H9 (cell line): ENCODE measurements around the gene NME4. TPM values are rescaled to one million over a fixed set of nuclear protein-coding genes. Genes with fewer than 3 reads are reported as not detected.

Experiments
- DNase-seq: peaks from one replicate; pipeline ENCODE4 v3.0.0-alpha.2; 2017
- H2AFZ ChIP-seq: one replicate; pipeline ENCODE4 v1.6.1; 2013; ENCODE audit warnings: mild to moderate bottlenecking, low read length, control low read depth, moderate library complexity
- H2AK5ac ChIP-seq: 2 replicates; pipeline ENCODE4 v1.6.1; 2013; ENCODE audit warnings: low read length, control low read depth, mixed read lengths; ENCODE audit not compliant: insufficient read length
- H2BK120ac ChIP-seq: one replicate; pipeline ENCODE4 v1.6.1; 2013; ENCODE audit warnings: low read depth, mild to moderate bottlenecking, low read length, control low read depth, inconsistent platforms; ENCODE audit not compliant: poor library complexity, severe bottlenecking
- H2BK12ac ChIP-seq: 2 replicates; pipeline ENCODE4 v1.6.1; 2013; ENCODE audit warnings: low read length, control low read depth, mixed read lengths, low read depth; ENCODE audit not compliant: insufficient read length
- H2BK15ac ChIP-seq: 2 replicates; pipeline ENCODE4 v1.6.1; 2013; ENCODE audit warnings: low read depth, low read length, control low read depth
- H2BK20ac ChIP-seq: one replicate; pipeline ENCODE4 v1.6.1; 2013; ENCODE audit warnings: low read depth, mild to moderate bottlenecking, low read length, control low read depth, inconsistent platforms; ENCODE audit not compliant: poor library complexity, severe bottlenecking
- H2BK5ac ChIP-seq: 2 replicates; pipeline ENCODE4 v1.6.1; 2013; ENCODE audit warnings: low read length, control low read depth, mixed read lengths; ENCODE audit not compliant: insufficient read length
- H3K14ac ChIP-seq: 2 replicates; pipeline ENCODE4 v1.6.1; 2013; ENCODE audit warnings: low read length, control low read depth; ENCODE audit not compliant: insufficient read depth
- H3K18ac ChIP-seq: 2 replicates; pipeline ENCODE4 v1.6.1; 2013; ENCODE audit warnings: low read depth, mild to moderate bottlenecking, mixed read lengths, low read length, control low read depth; ENCODE audit not compliant: insufficient read length
- H3K23ac ChIP-seq: 2 replicates; pipeline ENCODE4 v1.6.1; 2013; ENCODE audit warnings: low read length, control low read depth, mixed read lengths, low read depth; ENCODE audit not compliant: insufficient read length
- H3K23me2 ChIP-seq: 2 replicates; pipeline ENCODE4 v1.6.1; 2013; ENCODE audit warnings: low read depth, mild to moderate bottlenecking, mixed read lengths, low read length, control low read depth; ENCODE audit not compliant: insufficient read length, poor library complexity, severe bottlenecking
- H3K27ac ChIP-seq: 2 replicates; pipeline ENCODE4 v1.5.1; 2013; ENCODE audit warnings: low read length, control low read depth, mixed read lengths, low read depth; ENCODE audit not compliant: insufficient read length
- H3K27me3 ChIP-seq: 2 replicates; pipeline ENCODE4 v1.6.1; 2013; ENCODE audit warnings: low read length, control low read depth, inconsistent platforms; ENCODE audit not compliant: insufficient read depth
- H3K4ac ChIP-seq: 2 replicates; pipeline ENCODE4 v1.6.1; 2013; ENCODE audit warnings: low read depth, mild to moderate bottlenecking, control low read depth, inconsistent platforms, low read length, moderate library complexity
- H3K4me1 ChIP-seq: 2 replicates; pipeline ENCODE4 v1.6.1; 2013; ENCODE audit warnings: low read length, control low read depth, inconsistent platforms; ENCODE audit not compliant: insufficient read depth
- H3K4me2 ChIP-seq: 2 replicates; pipeline ENCODE4 v1.6.1; 2013; ENCODE audit warnings: low read length, control low read depth, mixed read lengths; ENCODE audit not compliant: insufficient read length, insufficient read depth
- H3K56ac ChIP-seq: 2 replicates; pipeline ENCODE4 v1.6.1; 2013; ENCODE audit warnings: low read depth, mild to moderate bottlenecking, mixed read lengths, low read length, control low read depth; ENCODE audit not compliant: insufficient read length
- H3K79me1 ChIP-seq: 2 replicates; pipeline ENCODE4 v1.6.1; 2013; ENCODE audit warnings: low read depth, mild to moderate bottlenecking, moderate library complexity, low read length, control low read depth, inconsistent platforms; ENCODE audit not compliant: insufficient read depth, poor library complexity, severe bottlenecking
- H3K79me2 ChIP-seq: 2 replicates; pipeline ENCODE4 v1.6.1; 2013; ENCODE audit warnings: low read length, control low read depth, inconsistent platforms; ENCODE audit not compliant: insufficient read depth
- H3K9ac ChIP-seq: 2 replicates; pipeline ENCODE4 v1.6.1; 2013; ENCODE audit warnings: low read length, control low read depth, mixed read lengths; ENCODE audit not compliant: insufficient read length; ENCODE audit errors: extremely low read depth
- H3K9me3 ChIP-seq: one replicate; pipeline ENCODE4 v1.6.1; 2013; ENCODE audit warnings: low read depth, low read length, inconsistent platforms; ENCODE audit not compliant: control insufficient read depth
- H3T11ph ChIP-seq: one replicate; pipeline ENCODE4 v1.6.1; 2013; ENCODE audit warnings: mild to moderate bottlenecking, low read length, control low read depth, inconsistent platforms
- H4K20me1 ChIP-seq: one replicate; pipeline ENCODE4 v1.6.1; 2013; ENCODE audit not compliant: control insufficient read depth, insufficient read length, insufficient read depth
- H4K5ac ChIP-seq: 2 replicates; pipeline ENCODE4 v1.6.1; 2013; ENCODE audit warnings: low read depth, mild to moderate bottlenecking, mixed read lengths, low read length, control low read depth; ENCODE audit not compliant: insufficient read length
- H4K8ac ChIP-seq: replicated peaks from 2 replicates; pipeline ENCODE4 v1.6.1; 2013; ENCODE audit warnings: low read length, control low read depth, mixed read lengths, low read depth; ENCODE audit not compliant: insufficient read length
- H4K91ac ChIP-seq: 2 replicates; pipeline ENCODE4 v1.6.1; 2013; ENCODE audit warnings: low read depth, mild to moderate bottlenecking, moderate library complexity, mixed read lengths, low read length, control low read depth; ENCODE audit not compliant: insufficient read length
- H3K27ac Mint-ChIP-seq, 3 experiments: 2 replicates in 2 of 3; 3 replicates in 1 of 3; pipeline ENCODE4 v1.8.0; 2020 to 2021; ENCODE audit warnings: mixed read lengths in 3 of 3, mild to moderate bottlenecking in 1 of 3, moderate library complexity in 1 of 3
- H3K27me3 Mint-ChIP-seq: 2 replicates; pipeline ENCODE4 v1.8.0; 2021; ENCODE audit warnings: low read depth, mild to moderate bottlenecking, moderate library complexity, mixed read lengths
- H3K36me3 Mint-ChIP-seq, 3 experiments: 2 replicates in 2 of 3; 3 replicates in 1 of 3; pipeline ENCODE4 v1.8.0; 2020 to 2021; ENCODE audit warnings: low read depth in 3 of 3, mixed read lengths in 3 of 3; ENCODE audit not compliant: insufficient read depth in 1 of 3
- H3K4me1 Mint-ChIP-seq, 2 experiments: 2 replicates each; pipeline ENCODE4 v1.8.0; 2020; ENCODE audit warnings: mixed read lengths in 2 of 2
- H3K4me3 Mint-ChIP-seq, 2 experiments: 2 replicates in 1 of 2; 3 replicates in 1 of 2; pipeline ENCODE4 v1.8.0; 2020 to 2021; ENCODE audit warnings: mild to moderate bottlenecking in 2 of 2, mixed read lengths in 2 of 2, moderate library complexity in 1 of 2
- H3K9me3 Mint-ChIP-seq, 2 experiments: 2 replicates in 1 of 2; 3 replicates in 1 of 2; pipeline ENCODE4 v1.8.0; 2020; ENCODE audit warnings: mild to moderate bottlenecking in 2 of 2, mixed read lengths in 2 of 2, moderate library complexity in 1 of 2
- WGBS: extraction: QIAGEN DNeasy Blood & Tissue Kit; methylation state at CpG from one replicate; pipeline ENCODE4 v1.1.7; 2013; ENCODE audit warnings: missing lambda C conversion rate, low lambda C conversion rate, mixed read lengths; ENCODE audit not compliant: insufficient read length; ENCODE audit errors: extremely low coverage; 5-methylcytosine and 5-hydroxymethylcytosine counted together
- total RNA-seq: library from RNA; stranded (reverse); gene quantifications from 2 replicates; pipeline ENCODE4 v1.2.1, GENCODE V29; 2021
- TF ChIP-seq, protein P1 (sequence below): fragments of 200-600 bp; sonication (generic); conservative IDR thresholded peaks from 3 replicates; pipeline ENCODE4 v1.8.0; 2021; ENCODE audit warnings: antibody characterized with exemption, mild to moderate bottlenecking

Gene NME4
- total RNA-seq, 1 experiment from 2014 or later: 320 TPM

DNA sequence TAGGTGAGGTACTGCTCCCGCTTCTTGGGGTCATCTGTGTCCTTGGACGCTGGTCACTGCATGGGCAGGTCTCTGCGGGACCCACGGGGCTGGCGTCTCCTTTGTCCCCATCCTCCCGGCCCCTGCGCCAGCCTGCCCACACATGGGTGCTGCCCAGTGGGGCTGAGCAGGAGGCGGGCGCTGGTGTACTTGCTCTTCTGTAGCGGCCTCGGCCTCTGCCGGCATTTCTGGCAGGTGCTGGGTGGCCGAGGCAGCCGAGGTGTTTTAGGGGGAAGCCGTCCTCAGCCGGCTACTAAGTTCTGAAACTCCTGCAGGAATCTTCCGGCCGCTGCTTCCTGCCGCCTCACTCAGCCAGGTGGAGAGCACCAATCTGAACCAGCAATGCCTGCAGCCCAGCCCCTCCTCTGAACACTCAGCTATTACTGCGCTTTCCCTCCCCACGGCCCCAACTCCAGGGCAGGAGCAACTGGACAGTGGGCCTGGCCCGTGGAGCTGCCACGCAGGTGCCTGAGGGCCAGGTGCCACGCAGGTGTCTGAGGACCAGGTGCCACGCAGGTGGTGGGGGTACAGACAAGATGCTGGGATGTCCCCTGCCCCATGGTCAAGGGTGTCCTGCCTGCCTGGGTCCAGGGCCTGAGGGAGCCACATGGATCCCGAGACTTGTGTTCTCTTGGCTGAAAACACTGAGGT is 14.7 kb downstream of the NME4 start:
- TF ChIP-seq, protein P1, sequence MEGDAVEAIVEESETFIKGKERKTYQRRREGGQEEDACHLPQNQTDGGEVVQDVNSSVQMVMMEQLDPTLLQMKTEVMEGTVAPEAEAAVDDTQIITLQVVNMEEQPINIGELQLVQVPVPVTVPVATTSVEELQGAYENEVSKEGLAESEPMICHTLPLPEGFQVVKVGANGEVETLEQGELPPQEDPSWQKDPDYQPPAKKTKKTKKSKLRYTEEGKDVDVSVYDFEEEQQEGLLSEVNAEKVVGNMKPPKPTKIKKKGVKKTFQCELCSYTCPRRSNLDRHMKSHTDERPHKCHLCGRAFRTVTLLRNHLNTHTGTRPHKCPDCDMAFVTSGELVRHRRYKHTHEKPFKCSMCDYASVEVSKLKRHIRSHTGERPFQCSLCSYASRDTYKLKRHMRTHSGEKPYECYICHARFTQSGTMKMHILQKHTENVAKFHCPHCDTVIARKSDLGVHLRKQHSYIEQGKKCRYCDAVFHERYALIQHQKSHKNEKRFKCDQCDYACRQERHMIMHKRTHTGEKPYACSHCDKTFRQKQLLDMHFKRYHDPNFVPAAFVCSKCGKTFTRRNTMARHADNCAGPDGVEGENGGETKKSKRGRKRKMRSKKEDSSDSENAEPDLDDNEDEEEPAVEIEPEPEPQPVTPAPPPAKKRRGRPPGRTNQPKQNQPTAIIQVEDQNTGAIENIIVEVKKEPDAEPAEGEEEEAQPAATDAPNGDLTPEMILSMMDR: no peak
- Histone ChIP-seq H3K27me3 (no peaks in the 10 kb centered on the region), H3T11ph (no peak overlapping the region), H4K20me1 (no peaks in the 10 kb centered on the region), H3K9ac (no peak overlapping the region), H3K23me2 (no peaks in the 10 kb centered on the region), H2BK15ac (no peak overlapping the region), H3K79me1 (no peaks in the 10 kb centered on the region), H3K27ac (no peak overlapping the region), H3K23ac (no peak overlapping the region), H4K91ac (no peak overlapping the region), H3K9me3 (no peaks in the 10 kb centered on the region), H3K4ac (no peak overlapping the region), H3K18ac (no peak overlapping the region), H4K5ac (no peak overlapping the region), H2BK20ac (no peak overlapping the region), H2BK12ac (no peak overlapping the region), H3K4me2 (no peak overlapping the region), H2AFZ (no peak overlapping the region), H3K4me1 (no peaks in the 10 kb centered on the region), H2BK120ac (no peak overlapping the region), H2BK5ac (no peak overlapping the region), H2AK5ac (no peak overlapping the region), H3K56ac (no peak overlapping the region), H3K79me2 (no peaks in the 10 kb centered on the region), H3K14ac (no peak overlapping the region), H4K8ac (no peak overlapping the region)
- Mint-ChIP-seq H3K27ac (no peak overlapping the region; a peak in 1 of 7 replicates), H3K27me3 (no peaks in the 10 kb centered on the region), H3K36me3 (peaks cover 0 to 18% (median 17%) of the 10 kb centered on the region in 3 experiments; a peak in 5 of 7 replicates), H3K4me3 (no peak overlapping the region), H3K9me3 (no peaks in the 10 kb centered on the region), H3K4me1 (no peaks in the 10 kb centered on the region)
- no peak for DNase-seq
- no CpG with 5 or more reads among the region's 26 CpGs for WGBS
